COR-L47 (cell line): Measurements from ENCODE around the gene CCL11.

Experiments
- DNase-seq: peaks from one replicate; lab custom pipeline; 2025; lab: John Stamatoyannopoulos, UW

CCL11 gene

GRCh38 chr17:34257299-34257985, 28.1 kb upstream of the CCL11 start:
- no peak for DNase-seq

GRCh38 chr17:34257986-34258326, 27.6 kb upstream of the CCL11 start:
- DNase-seq, result no peak

GRCh38 chr17:34259146-34259545, 26.4 kb upstream of the CCL11 start:
- DNase-seq, result no peak

- DNase-seq, result no peak
Measured at GRCh38 chr17:34260861-34261260, 24.7 kb upstream of the CCL11 start.

GRCh38 chr17:34261568-34262337, 23.8 kb upstream of the CCL11 start:
- DNase-seq, result no peak

GRCh38 chr17:34265711-34266110, 19.8 kb upstream of the CCL11 start:
- no peak for DNase-seq

GRCh38 chr17:34269969-34270368, 15.6 kb upstream of the CCL11 start, which contains the start of gene CCL7:
Gene CCL7, plus strand, starts transcription at chr17:34270221. Its CDS starts 70 bp downstream, at chr17:34270291.
- DNase-seq, result no peak

GRCh38 chr17:34275881-34276280, 9.7 kb upstream of the CCL11 start:
- DNase-seq, result no peak

GRCh38 chr17:34276826-34277225, 8.7 kb upstream of the CCL11 start:
- no peak for DNase-seq

GRCh38 chr17:34283571-34283970, 2.0 kb upstream of the CCL11 start:
- no peak for DNase-seq

- DNase-seq, result no peak
Measured at GRCh38 chr17:34287875-34288274, 2.3 kb downstream of the CCL11 start.

- no peak for DNase-seq
Measured at GRCh38 chr17:34290586-34290985, 5.0 kb downstream of the CCL11 start.

- DNase-seq, result no peak
Measured at GRCh38 chr17:34291721-34292348, 6.3 kb downstream of the CCL11 start.

GRCh38 chr17:34299027-34299426, 13.5 kb downstream of the CCL11 start:
- no peak for DNase-seq

GRCh38 chr17:34299956-34300577, 14.5 kb downstream of the CCL11 start:
- no peak for DNase-seq

GRCh38 chr17:34300652-34301370, 15.3 kb downstream of the CCL11 start:
- no peak for DNase-seq

GRCh38 chr17:34301986-34302385, 16.4 kb downstream of the CCL11 start:
- no peak for DNase-seq

- no peak for DNase-seq
Measured at GRCh38 chr17:34302636-34303035, 17.1 kb downstream of the CCL11 start.

- DNase-seq, result no peak
Measured at GRCh38 chr17:34303606-34304005, 18.1 kb downstream of the CCL11 start.

GRCh38 chr17:34305061-34305460, 19.5 kb downstream of the CCL11 start:
- no peak for DNase-seq

GRCh38 chr17:34305606-34306005, 20.1 kb downstream of the CCL11 start:
- no peak for DNase-seq

GRCh38 chr17:34306466-34306865, 20.9 kb downstream of the CCL11 start:
- no peak for DNase-seq
